Ishikawa (cell line): ENCODE data around the gene TAOK2.

Experiments
- CEBPB ChIP-seq: IDR thresholded peaks from 2 replicates; pipeline ENCODE4 v1.6.1; 2012
- CREB1 ChIP-seq: IDR thresholded peaks from 2 replicates; pipeline ENCODE4 v1.6.1; 2012; ENCODE audit warnings: low read depth
- EGR1 ChIP-seq: IDR thresholded peaks from 2 replicates; pipeline ENCODE4 v1.6.1; 2012
- EP300 ChIP-seq: IDR thresholded peaks from 2 replicates; pipeline ENCODE4 v1.6.1; 2012; ENCODE audit warnings: borderline replicate concordance
- FOXM1 ChIP-seq: IDR thresholded peaks from 2 replicates; pipeline ENCODE4 v1.6.1; 2012; ENCODE audit warnings: low read depth, borderline replicate concordance
- NFIC ChIP-seq: IDR thresholded peaks from 2 replicates; pipeline ENCODE4 v1.6.1; 2012
- RAD21 ChIP-seq: IDR thresholded peaks from 2 replicates; pipeline ENCODE4 v1.6.1; 2012; ENCODE audit warnings: low read depth
- TAF1 ChIP-seq: IDR thresholded peaks from 2 replicates; pipeline ENCODE4 v1.6.1; 2012; ENCODE audit warnings: low read depth, mild to moderate bottlenecking
- TCF12 ChIP-seq: IDR thresholded peaks from 2 replicates; pipeline ENCODE4 v1.6.1; 2012; ENCODE audit warnings: low read depth
- TEAD4 ChIP-seq: IDR thresholded peaks from 2 replicates; pipeline ENCODE4 v1.6.1; 2012
- YY1 ChIP-seq: IDR thresholded peaks from 2 replicates; pipeline ENCODE4 v1.6.1; 2012; ENCODE audit warnings: low read depth
- ZBTB7A ChIP-seq: IDR thresholded peaks from 2 replicates; pipeline ENCODE4 v1.6.1; 2012; ENCODE audit warnings: low read depth
- TF ChIP-seq, protein P1 (sequence below): IDR thresholded peaks from 2 replicates; pipeline ENCODE4 v1.6.1; 2012
- TF ChIP-seq, protein P2 (sequence below): IDR thresholded peaks from 2 replicates; pipeline ENCODE4 v1.6.1; 2012
- TF ChIP-seq, protein P3 (sequence below): IDR thresholded peaks from 2 replicates; pipeline ENCODE4 v1.6.1; 2012; ENCODE audit warnings: low read depth, mild to moderate bottlenecking

Gene TAOK2

DNA sequence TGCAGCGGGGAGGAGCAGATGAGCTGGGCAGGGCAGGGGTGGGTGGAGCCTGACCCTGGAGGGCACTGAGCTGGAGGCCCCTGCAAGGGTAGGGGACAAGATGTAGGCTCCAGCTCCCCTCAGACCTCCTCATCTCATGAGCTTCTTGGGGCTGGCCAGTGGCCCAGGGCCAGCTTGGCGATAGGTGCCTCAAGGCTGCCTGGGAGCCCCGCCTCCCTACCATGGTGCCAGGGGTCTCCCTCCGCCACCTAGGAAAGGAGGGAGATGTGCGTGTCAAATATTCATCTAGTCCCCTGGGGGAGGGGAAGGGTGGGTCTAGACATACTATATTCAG, 17.9 kb downstream of the TAOK2 start:
- TF ChIP-seq TEAD4 = no peak
- TF ChIP-seq EGR1 = no peak
- TF ChIP-seq, protein P1, sequence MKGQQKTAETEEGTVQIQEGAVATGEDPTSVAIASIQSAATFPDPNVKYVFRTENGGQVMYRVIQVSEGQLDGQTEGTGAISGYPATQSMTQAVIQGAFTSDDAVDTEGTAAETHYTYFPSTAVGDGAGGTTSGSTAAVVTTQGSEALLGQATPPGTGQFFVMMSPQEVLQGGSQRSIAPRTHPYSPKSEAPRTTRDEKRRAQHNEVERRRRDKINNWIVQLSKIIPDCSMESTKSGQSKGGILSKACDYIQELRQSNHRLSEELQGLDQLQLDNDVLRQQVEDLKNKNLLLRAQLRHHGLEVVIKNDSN = no peak
- TF ChIP-seq, protein P2, sequence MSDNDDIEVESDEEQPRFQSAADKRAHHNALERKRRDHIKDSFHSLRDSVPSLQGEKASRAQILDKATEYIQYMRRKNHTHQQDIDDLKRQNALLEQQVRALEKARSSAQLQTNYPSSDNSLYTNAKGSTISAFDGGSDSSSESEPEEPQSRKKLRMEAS = no peak
- TF ChIP-seq EP300 = no peak
- TF ChIP-seq TCF12 = no peak
- no peak for TF ChIP-seq YY1
- TF ChIP-seq CEBPB = no peak

DNA sequence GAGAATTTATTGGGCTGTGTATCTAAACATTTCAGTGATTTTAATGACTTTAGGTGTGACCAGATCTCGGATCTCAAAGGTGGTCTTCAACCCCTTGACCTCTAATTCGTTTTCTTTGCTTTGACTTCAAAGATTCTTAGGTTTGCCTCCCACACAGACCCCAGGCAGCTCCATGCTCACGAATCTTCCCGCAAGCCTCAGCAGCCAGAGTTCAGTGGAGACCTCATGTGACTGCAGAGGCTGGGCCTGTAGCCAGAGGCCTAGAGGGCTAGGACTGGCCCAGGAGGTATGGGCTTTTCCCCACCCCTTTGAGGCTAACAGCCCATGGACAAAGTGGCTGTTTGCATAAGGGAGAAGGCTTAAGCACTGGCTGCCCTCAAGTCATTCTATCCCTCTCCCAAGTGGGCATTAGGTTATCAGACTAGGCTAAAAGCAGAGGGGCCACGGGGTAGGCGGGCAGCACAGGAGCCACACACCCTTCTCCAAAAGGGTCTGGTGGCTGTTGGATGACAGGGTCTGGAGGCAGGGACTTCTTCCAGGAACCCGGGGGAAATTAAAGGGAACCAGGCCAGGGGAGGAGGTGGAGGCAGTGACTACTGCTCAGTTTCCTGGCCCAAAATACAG, 18.8 kb downstream of the TAOK2 start:
- TF ChIP-seq CREB1 (no peak), ZBTB7A (no peak), NFIC (no peak)
- TF ChIP-seq, protein P3, sequence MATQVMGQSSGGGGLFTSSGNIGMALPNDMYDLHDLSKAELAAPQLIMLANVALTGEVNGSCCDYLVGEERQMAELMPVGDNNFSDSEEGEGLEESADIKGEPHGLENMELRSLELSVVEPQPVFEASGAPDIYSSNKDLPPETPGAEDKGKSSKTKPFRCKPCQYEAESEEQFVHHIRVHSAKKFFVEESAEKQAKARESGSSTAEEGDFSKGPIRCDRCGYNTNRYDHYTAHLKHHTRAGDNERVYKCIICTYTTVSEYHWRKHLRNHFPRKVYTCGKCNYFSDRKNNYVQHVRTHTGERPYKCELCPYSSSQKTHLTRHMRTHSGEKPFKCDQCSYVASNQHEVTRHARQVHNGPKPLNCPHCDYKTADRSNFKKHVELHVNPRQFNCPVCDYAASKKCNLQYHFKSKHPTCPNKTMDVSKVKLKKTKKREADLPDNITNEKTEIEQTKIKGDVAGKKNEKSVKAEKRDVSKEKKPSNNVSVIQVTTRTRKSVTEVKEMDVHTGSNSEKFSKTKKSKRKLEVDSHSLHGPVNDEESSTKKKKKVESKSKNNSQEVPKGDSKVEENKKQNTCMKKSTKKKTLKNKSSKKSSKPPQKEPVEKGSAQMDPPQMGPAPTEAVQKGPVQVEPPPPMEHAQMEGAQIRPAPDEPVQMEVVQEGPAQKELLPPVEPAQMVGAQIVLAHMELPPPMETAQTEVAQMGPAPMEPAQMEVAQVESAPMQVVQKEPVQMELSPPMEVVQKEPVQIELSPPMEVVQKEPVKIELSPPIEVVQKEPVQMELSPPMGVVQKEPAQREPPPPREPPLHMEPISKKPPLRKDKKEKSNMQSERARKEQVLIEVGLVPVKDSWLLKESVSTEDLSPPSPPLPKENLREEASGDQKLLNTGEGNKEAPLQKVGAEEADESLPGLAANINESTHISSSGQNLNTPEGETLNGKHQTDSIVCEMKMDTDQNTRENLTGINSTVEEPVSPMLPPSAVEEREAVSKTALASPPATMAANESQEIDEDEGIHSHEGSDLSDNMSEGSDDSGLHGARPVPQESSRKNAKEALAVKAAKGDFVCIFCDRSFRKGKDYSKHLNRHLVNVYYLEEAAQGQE = no peak

DNA sequence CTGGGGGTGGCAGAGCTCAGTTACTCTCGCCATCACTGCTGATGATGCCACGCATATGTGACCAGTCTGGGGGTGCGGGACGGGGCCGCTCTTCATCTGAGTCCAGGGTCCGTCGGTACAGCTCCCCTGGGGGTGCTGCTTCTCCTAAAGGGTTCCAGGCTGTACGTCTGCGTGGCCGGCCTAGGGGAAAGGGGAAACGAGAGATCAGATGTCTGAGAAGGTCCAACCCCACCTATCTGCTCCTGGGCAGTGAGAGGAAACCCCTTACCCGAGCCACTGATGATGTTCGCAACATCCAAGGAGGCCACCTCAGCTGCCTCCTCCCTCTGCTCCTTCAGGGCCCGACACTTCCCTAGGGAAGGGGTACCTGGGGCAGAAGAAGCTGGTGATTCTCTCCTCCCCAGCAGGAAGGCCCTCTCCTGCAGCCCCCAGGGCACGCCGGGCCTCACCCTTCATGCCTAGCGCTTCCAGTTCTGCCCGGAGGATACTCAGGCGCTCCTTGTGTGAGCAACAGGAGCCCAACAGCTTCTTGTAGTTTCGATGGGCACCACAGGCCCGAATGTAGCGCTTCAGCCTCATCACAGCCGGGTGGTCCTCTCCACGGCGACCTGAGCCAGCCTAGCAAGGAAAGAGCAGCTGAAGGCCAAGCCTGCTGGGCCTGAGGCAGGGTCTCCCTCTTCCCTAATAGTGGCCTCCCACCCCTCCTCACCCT, 19.7 kb downstream of the TAOK2 start:
- TF ChIP-seq EGR1 = no peak
- TF ChIP-seq ZBTB7A = no peak
- no peak for TF ChIP-seq TCF12
- no peak for TF ChIP-seq CEBPB
- no peak for TF ChIP-seq EP300

DNA sequence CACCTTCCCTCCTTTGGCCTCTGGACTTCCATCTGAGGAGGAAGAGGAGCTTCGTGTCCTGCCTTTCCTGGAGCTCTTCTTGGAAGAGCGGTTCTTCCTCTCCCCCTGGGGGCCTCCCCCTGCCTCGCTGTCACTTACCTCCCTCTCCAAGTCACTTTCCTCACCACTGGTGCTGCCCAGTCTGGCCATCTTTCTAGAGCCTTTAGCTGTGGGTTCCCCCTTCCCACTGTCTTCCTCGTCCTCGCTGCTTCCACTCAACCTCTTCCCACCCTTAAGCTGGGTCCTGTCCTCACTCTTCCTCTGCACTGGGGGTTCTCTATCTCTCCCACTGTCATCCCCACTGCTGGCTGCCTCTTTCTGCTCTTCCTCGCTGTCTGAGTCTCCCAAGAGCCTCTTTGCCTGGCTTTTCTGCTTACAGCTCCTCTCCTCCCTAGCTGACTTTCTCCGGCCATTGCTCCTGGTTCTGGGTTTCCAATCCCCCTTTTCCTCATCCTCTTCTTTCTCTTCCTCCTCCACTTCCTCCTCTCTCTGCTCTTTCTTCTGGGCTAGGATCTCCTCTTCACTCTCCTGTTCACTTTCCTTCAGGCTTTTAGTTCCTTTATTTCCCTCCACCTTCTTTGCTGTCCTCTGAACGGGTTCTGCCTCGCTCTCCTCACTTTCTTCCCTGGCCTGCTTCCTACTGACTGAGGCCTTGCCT, 20.4 kb downstream of the TAOK2 start:
- TF ChIP-seq CEBPB (no peak), RAD21 (no peak), TCF12 (no peak), TEAD4 (no peak), CREB1 (no peak), TAF1 (no peak), EP300 (no peak), EGR1 (no peak), NFIC (no peak), ZBTB7A (no peak), FOXM1 (no peak), YY1 (no peak)
- TF ChIP-seq, protein P1 = no peak
- TF ChIP-seq, protein P3 = no peak
- TF ChIP-seq, protein P2 = no peak

DNA sequence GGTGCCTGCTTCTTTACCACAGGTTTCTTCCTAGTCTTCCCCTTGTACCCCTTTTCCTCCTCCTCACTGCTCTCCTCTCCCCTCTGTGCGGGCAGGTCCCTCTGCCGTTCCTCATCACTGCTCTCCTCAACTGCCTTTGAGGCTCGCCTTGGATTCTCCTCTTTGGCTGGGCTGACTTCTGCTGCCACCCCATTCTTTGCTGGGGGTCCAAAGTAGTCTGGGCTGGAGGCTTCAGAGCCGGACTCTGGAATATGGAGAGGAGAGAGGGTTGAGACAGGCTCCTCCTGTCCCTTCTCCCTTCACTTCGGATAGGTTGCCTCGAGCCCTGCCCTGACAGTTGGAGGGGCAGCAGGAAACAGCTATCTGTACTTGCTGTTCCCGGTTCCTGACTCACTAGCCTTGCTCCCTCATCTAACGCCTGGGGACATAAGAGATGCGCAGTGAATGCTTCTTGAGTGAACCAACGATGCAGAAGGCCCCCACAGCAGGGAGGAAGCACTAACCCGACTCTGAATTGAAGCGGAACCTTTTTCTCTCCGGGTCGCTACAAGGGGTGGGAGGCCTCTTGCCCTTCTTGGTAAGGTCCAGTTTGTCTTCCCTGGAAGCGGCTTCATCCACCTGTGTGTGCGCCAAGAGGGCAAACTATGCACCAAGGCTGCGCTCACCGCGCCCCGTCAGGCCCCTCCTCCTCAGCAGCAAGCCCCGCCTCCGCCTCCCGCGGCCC, 21.1 kb downstream of the TAOK2 start:
- TF ChIP-seq EP300 = no peak

DNA sequence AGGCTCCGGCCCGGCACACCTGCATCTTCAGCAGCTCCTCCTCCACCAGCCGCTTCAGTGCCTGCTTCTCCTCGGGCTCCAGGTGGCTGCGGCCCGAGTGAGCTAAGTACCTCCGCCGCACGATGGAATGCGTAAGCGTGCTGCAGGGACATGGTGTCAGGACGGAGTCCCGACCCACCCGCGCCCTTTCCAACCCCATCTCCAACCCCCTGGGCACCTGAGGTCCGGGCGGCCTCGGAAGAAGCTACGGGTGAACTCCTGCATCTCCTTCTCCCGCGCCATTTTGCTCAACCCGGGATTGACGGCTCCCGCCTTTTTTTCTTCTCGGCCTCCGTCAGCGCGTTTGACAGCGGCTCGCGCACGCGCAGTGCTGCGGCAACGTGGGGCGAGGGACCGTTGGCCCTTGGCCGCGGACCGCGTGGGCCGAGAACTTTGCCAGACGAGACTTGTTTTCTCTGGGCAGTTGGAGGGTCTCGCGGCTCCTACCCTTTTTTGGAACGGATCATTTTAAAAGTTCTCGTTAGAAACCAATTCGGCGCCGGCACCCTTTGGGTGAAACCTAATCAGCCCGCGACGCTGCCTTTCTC, 21.7 kb downstream of the TAOK2 start, which contains the start of gene HIRIP3:
HIRIP3 (minus strand) TSS at position 294 of the 587 bp plus-strand sequence; CDS start at position 282, 12 bp downstream.
- TF ChIP-seq ZBTB7A (no peak; the same call in 1 of the 2 replicates), RAD21 (no peak), CREB1 (no peak), TCF12 (peak; percentile 47; the same call in 1 of the 2 replicates), YY1 (peak; percentile 84), CEBPB (no peak), TAF1 (no peak), TEAD4 (no peak), FOXM1 (no peak), EGR1 (peak; percentile 9; the same call in 1 of the 2 replicates), EP300 (peak; percentile 18; the same call in 1 of the 2 replicates), NFIC (no peak; the same call in none of the 2 replicates)
- TF ChIP-seq, protein P1 = no peak
- TF ChIP-seq, protein P3 = no peak; the same call in 1 of the 2 replicates
- TF ChIP-seq, protein P2 = peak; percentile 98
